HepG2 (cell line): ENCODE data around the gene FBF1. TPM values are rescaled to one million over a fixed set of nuclear protein-coding genes. Genes with fewer than 3 reads are reported as not detected.

Experiments
- ATM ChIP-seq: fragments of 450-650 bp; IDR thresholded peaks from 2 replicates; pipeline ENCODE4 v1.7.1; 2017; ENCODE audit warnings: mild to moderate bottlenecking, borderline replicate concordance
- CSRNP1 ChIP-seq: sonication (generic); formaldehyde crosslinking; IDR thresholded peaks from 2 replicates; pipeline ENCODE4 v1.8.1; 2023; ENCODE audit warnings: mild to moderate bottlenecking, missing genetic modification reagents
- DNMT1 ChIP-seq: sonication (generic); formaldehyde crosslinking; IDR thresholded peaks from 2 replicates; pipeline ENCODE4 v1.5.1; 2020; ENCODE audit warnings: mild to moderate bottlenecking, missing genetic modification reagents
- FOXA1 ChIP-seq, 2 experiments: fragments of 450-650 bp in 1 of 2; sonication (generic) in 1 of 2; formaldehyde crosslinking in 1 of 2; IDR thresholded peaks; 2 replicates each; pipeline versions ENCODE4 v1.4.0 to v1.6.1; 2016 to 2020; ENCODE audit warnings: missing genetic modification reagents in 1 of 2
- HOMEZ ChIP-seq: IDR thresholded peaks from 2 replicates; pipeline ENCODE4 v1.6.1; 2016; ENCODE audit warnings: low read depth
- IKZF4 ChIP-seq: sonication (generic); formaldehyde crosslinking; IDR thresholded peaks from 2 replicates; pipeline ENCODE4 v1.5.1; 2020; ENCODE audit warnings: borderline replicate concordance, mild to moderate bottlenecking, low read depth, missing genetic modification reagents; ENCODE audit errors: not compliant biosample characterization
- MAFF ChIP-seq: IDR thresholded peaks from 2 replicates; pipeline ENCODE4 v1.6.1; 2011; ENCODE audit warnings: low read depth, low read length, improper control_type of control experiment
- PHF8 ChIP-seq: sonication (generic); formaldehyde crosslinking; IDR thresholded peaks from 2 replicates; pipeline ENCODE4 v1.5.0; 2020; ENCODE audit warnings: missing genetic modification reagents
- PRDM4 ChIP-seq: sonication (generic); formaldehyde crosslinking; IDR thresholded peaks from 2 replicates; pipeline ENCODE4 v1.9.0; 2021; ENCODE audit warnings: missing genetic modification reagents, borderline replicate concordance
- RBFOX2 ChIP-seq: fragments of 200-400 bp; formaldehyde crosslinking; IDR thresholded peaks from 2 replicates; pipeline ENCODE4 v1.6.1; 2017; ENCODE audit warnings: low read depth, mild to moderate bottlenecking, low read length
- REL ChIP-seq: sonication (generic); formaldehyde crosslinking; conservative IDR thresholded peaks from 2 replicates; pipeline ENCODE4 v1.8.0; 2022; ENCODE audit warnings: mild to moderate bottlenecking, missing genetic modification reagents, moderate library complexity
- SYNCRIP ChIP-seq: fragments of 200-400 bp; formaldehyde crosslinking; IDR thresholded peaks from 2 replicates; pipeline ENCODE4 v1.6.1; 2018; ENCODE audit warnings: mild to moderate bottlenecking, low read depth, low read length; ENCODE audit not compliant: insufficient read depth
- TGIF2 ChIP-seq: IDR thresholded peaks from 2 replicates; pipeline ENCODE4 v1.6.1; 2016; ENCODE audit warnings: control low read depth, missing compliant biosample characterization
- ZBTB34 ChIP-seq: sonication (generic); formaldehyde crosslinking; IDR thresholded peaks from 2 replicates; pipeline ENCODE4 v1.8.0; 2022; ENCODE audit warnings: mild to moderate bottlenecking, missing genetic modification reagents
- ZGPAT ChIP-seq: IDR thresholded peaks from 2 replicates; pipeline ENCODE4 v1.6.1; 2016; ENCODE audit warnings: mild to moderate bottlenecking
- ZNF431 ChIP-seq: sonication (generic); formaldehyde crosslinking; IDR thresholded peaks from 2 replicates; pipeline ENCODE4 v1.9.0; 2022; ENCODE audit warnings: missing genetic modification reagents, low read depth, mild to moderate bottlenecking, borderline replicate concordance
- ZNF512 ChIP-seq: sonication (generic); formaldehyde crosslinking; IDR thresholded peaks from 2 replicates; pipeline ENCODE4 v1.4.0; 2020; ENCODE audit warnings: mild to moderate bottlenecking, missing genetic modification reagents
- polyA plus RNA-seq, 8 experiments: library from polyadenylated mRNA; depleted of rRNA in 3 of 8; stranded (reverse) in 7 of 8; unstranded in 1 of 8; fragments of >200 nt; fragmentation: Illumina TruSeq in 4 of 8; extraction: Trizol in 4 of 8; gene quantifications; 2 replicates each; pipeline versions ENCODE4 v1.2.1 to v1.2.3, GENCODE V29; 2011 to 2016; ENCODE audit warnings: low read depth in 4 of 8, missing spikeins in 1 of 8, mixed read lengths in 1 of 8; ENCODE audit not compliant: insufficient read depth in 1 of 8
- total RNA-seq, 5 experiments: library from RNA; depleted of rRNA; stranded (reverse); fragments of >200 nt; fragmentation: Illumina TruSeq; extraction: Trizol; gene quantifications; 2 replicates each; pipeline ENCODE4 v1.2.3, GENCODE V29; 2016; ENCODE audit warnings: low read depth in 1 of 5

The FBF1 gene
- total and polyA plus RNA-seq, 2 of the 13 experiments (the other 11 are each of a cell fraction or from before 2014, with no cell fraction given): 2.4 to 8.1 TPM

GRCh38 chr17:75869282-75870141 lies 71.3 kb downstream of the FBF1 start (continued):
- TF ChIP-seq ZNF431 (CRISPR knock-in tag) (no peak), TGIF2 (CRISPR knock-in tag) (peak; percentile 53), HOMEZ (CRISPR knock-in tag) (0 out of 2 replicates have a peak, but pooled peaks have one; percentile 27), ZBTB34 (peak; percentile 99), REL (CRISPR knock-in tag) (no peak), RBFOX2 (peak; percentile 81), CSRNP1 (CRISPR knock-in tag) (peak; percentile 31; the same call in 1 of the 2 replicates), FOXA1 (IDR thresholded peaks at IDR 0.05) (peak; percentile 73; the same call in 1 of the 2 replicates), FOXA1 (CRISPR knock-in tag; IDR thresholded peaks at IDR 0.05) (peak; percentile 95), ATM (no peak), PRDM4 (CRISPR knock-in tag) (no peak; the same call in 1 of the 2 replicates), PHF8 (peak; percentile 58), DNMT1 (CRISPR knock-in tag) (no peak), ZNF512 (CRISPR knock-in tag) (peak; percentile 42; the same call in 1 of the 2 replicates), IKZF4 (CRISPR knock-in tag) (peak; percentile 27), ZGPAT (CRISPR knock-in tag) (peak; percentile 97), SYNCRIP (no peak), MAFF (0 out of 2 replicates have a peak, but pooled peaks have one; percentile 1)
